Sigmoid colon (tissue), 7 donors: Measurements from ENCODE around the gene XAB2. TPM values are rescaled to one million over a fixed set of nuclear protein-coding genes. Genes with fewer than 3 reads are reported as not detected.

Experiments
- DNase-seq: peaks from one replicate; pipeline ENCODE4 v3.0.0-alpha.2; 2019
- H3K27ac ChIP-seq, 4 donors: fragments of 200-600 bp; sonication (generic); one replicate each; pipeline ENCODE4 v1.5.1; 2016 to 2019; ENCODE audit warnings: mild to moderate bottlenecking in 1 of 4
- H3K27me3 ChIP-seq, 3 donors: fragments of 200-600 bp; sonication (generic); one replicate each; pipeline ENCODE4 v1.5.1; 2019; ENCODE audit warnings: mild to moderate bottlenecking in 1 of 3
- H3K36me3 ChIP-seq, 4 donors: fragments of 200-600 bp; sonication (generic); one replicate each; pipeline ENCODE4 v1.5.1; 2016 to 2019
- H3K4me1 ChIP-seq, 4 donors: fragments of 200-600 bp; sonication (generic); one replicate each; pipeline ENCODE4 v1.5.1; 2017 to 2019
- H3K4me3 ChIP-seq, 4 donors: fragments of 200-600 bp; sonication (generic); one replicate each; pipeline ENCODE4 v1.5.1; 2017 to 2019; ENCODE audit warnings: mild to moderate bottlenecking in 2 of 4, moderate library complexity in 1 of 4
- H3K9me3 ChIP-seq, 4 donors: fragments of 200-600 bp in 3 of 4; sonication (generic) in 3 of 4; one replicate each; pipeline versions ENCODE4 v1.5.1 to v1.6.1; 2013 to 2019
- EP300 ChIP-seq, 4 donors: sonication (generic); formaldehyde crosslinking; IDR thresholded peaks; one replicate each; pipeline ENCODE4 v1.6.1; 2017; ENCODE audit warnings: antibody characterized with exemption in 4 of 4
- POLR2A ChIP-seq, 2 donors: fragments of 450-650 bp; IDR thresholded peaks; one replicate each; pipeline ENCODE4 v1.6.1; 2016; ENCODE audit warnings: antibody characterized with exemption in 2 of 2, mild to moderate bottlenecking in 2 of 2, moderate library complexity in 2 of 2
- POLR2AphosphoS5 ChIP-seq, 4 donors: sonication (generic); formaldehyde crosslinking; IDR thresholded peaks; one replicate each; pipeline ENCODE4 v1.6.1; 2017; ENCODE audit warnings: antibody characterized with exemption in 4 of 4
- WGBS, 2 donors: extraction: QIAGEN DNeasy Blood & Tissue Kit; methylation state at CpG; one replicate each; pipeline ENCODE4 v1.1.7; 2013; 5-methylcytosine and 5-hydroxymethylcytosine counted together
- intact Hi-C: fragments of 100-400 bp; cut with DNase I; formaldehyde crosslinking; loops from one replicate; pipeline ENCODE4 v1.15.1; 2023
- polyA plus RNA-seq, 3 donors: library from polyadenylated mRNA; stranded (reverse); fragments of 200-250 nt; gene quantifications; one replicate each; pipeline ENCODE4 v1.2.3, GENCODE V29; 2013
- total RNA-seq, 4 donors: library from RNA; depleted of rRNA; stranded (reverse); fragments of >200 nt; gene quantifications; one replicate each; pipeline ENCODE4 v1.1.0, GENCODE V29; 2016
- TF ChIP-seq, protein P1 (sequence below), 4 experiments: fragments of 450-650 bp in 3 of 4; fragments of 200-600 bp in 1 of 4; IDR thresholded peaks; one replicate each; pipeline ENCODE4 v1.5.1; 2016 to 2019; ENCODE audit warnings: antibody characterized with exemption in 4 of 4, mild to moderate bottlenecking in 3 of 4, moderate library complexity in 2 of 4
- donor health status: healthy with polysubstance abuse.
- donor health status: Bipolar disorder and iron deficiency.
- donor health status: healthy.

Gene XAB2
- total and polyA plus RNA-seq, 7 donors: 9.7 to 38.3 (median 29.9) TPM

GRCh38 chr19:7654401-7654800 lies 25.1 kb upstream of the XAB2 start:
- no peak overlapping the region for H3K27ac ChIP-seq
- TF ChIP-seq EP300 (IDR thresholded peaks at IDR 0.05) (no peak), POLR2A (IDR thresholded peaks at IDR 0.05) (no peak), POLR2AphosphoS5 (IDR thresholded peaks at IDR 0.05) (no peak)
- TF ChIP-seq, protein P1, sequence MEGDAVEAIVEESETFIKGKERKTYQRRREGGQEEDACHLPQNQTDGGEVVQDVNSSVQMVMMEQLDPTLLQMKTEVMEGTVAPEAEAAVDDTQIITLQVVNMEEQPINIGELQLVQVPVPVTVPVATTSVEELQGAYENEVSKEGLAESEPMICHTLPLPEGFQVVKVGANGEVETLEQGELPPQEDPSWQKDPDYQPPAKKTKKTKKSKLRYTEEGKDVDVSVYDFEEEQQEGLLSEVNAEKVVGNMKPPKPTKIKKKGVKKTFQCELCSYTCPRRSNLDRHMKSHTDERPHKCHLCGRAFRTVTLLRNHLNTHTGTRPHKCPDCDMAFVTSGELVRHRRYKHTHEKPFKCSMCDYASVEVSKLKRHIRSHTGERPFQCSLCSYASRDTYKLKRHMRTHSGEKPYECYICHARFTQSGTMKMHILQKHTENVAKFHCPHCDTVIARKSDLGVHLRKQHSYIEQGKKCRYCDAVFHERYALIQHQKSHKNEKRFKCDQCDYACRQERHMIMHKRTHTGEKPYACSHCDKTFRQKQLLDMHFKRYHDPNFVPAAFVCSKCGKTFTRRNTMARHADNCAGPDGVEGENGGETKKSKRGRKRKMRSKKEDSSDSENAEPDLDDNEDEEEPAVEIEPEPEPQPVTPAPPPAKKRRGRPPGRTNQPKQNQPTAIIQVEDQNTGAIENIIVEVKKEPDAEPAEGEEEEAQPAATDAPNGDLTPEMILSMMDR (IDR thresholded peaks at IDR 0.05): no peak
- peaks cover 0 to 10% (median 0%) of the 10 kb centered on the region in 3 donors for H3K27me3 ChIP-seq
- 75 to 81% methylated on average over 8 of the region's 8 CpGs for WGBS, 2 donors
- intact Hi-C loops: no loop called here
- H3K36me3 ChIP-seq: no peaks in the 10 kb centered on the region
- H3K4me3 ChIP-seq: no peak overlapping the region
- H3K4me1 ChIP-seq: peaks cover 0 to 8% (median 4%) of the 10 kb centered on the region in 4 donors
- no peaks in the 10 kb centered on the region for H3K9me3 ChIP-seq
- DNase-seq: no peak

- intact Hi-C loops: loop anchor here (1.0 to 2.0 kb wide), 2 partner anchors 28 to 149 kb away; partner anchors contain the start of gene TRAPPC5
Observed at GRCh38 chr19:7652061-7652641, 22.8 kb upstream of the XAB2 start.

GRCh38 chr19:7650148-7650547 lies 20.8 kb upstream of the XAB2 start:
- H3K4me3 ChIP-seq: no peak overlapping the region
- peaks cover 0 to 8% (median 4%) of the 10 kb centered on the region in 4 donors for H3K4me1 ChIP-seq
- no peak for TF ChIP-seq POLR2A (IDR thresholded peaks at IDR 0.05)
- TF ChIP-seq, protein P1 (IDR thresholded peaks at IDR 0.05): no peak
- no peak for TF ChIP-seq EP300 (IDR thresholded peaks at IDR 0.05)
- no peak for TF ChIP-seq POLR2AphosphoS5 (IDR thresholded peaks at IDR 0.05)
- no peak overlapping the region for H3K27ac ChIP-seq
- H3K36me3 ChIP-seq: no peaks in the 10 kb centered on the region
- whole genome bisulfite sequencing, 2 donors: 46 to 57% methylated on average over 2 of the region's 2 CpGs
- DNase-seq: no peak
- intact Hi-C loops: no loop called here
- no peaks in the 10 kb centered on the region for H3K9me3 ChIP-seq
- peaks cover 0 to 28% (median 4%) of the 10 kb centered on the region in 3 donors for H3K27me3 ChIP-seq

More at GRCh38 chr19:7652061-7652641, 22.8 kb upstream of the XAB2 start:
- WGBS, 2 donors: 4 to 5% methylated on average over 28 of the region's 28 CpGs
- H3K9me3 ChIP-seq: no peaks in the 10 kb centered on the region
- H3K4me3 ChIP-seq: peak overlapping the region in 2 of 4 donors; percentile 28 to 30
- peak; percentile 90 for DNase-seq
- no peaks in the 10 kb centered on the region for H3K36me3 ChIP-seq
- H3K27ac ChIP-seq: peak overlapping the region in 1 of 4 donors; percentile 35
- peaks cover 0 to 8% (median 4%) of the 10 kb centered on the region in 4 donors for H3K4me1 ChIP-seq
- TF ChIP-seq POLR2A (IDR thresholded peaks at IDR 0.05) (no peak), EP300 (IDR thresholded peaks at IDR 0.05) (no peak), POLR2AphosphoS5 (IDR thresholded peaks at IDR 0.05) (peak in 1 of 4 donors; percentile 46)
- TF ChIP-seq, protein P1 (IDR thresholded peaks at IDR 0.05): peak; percentile 88 to 96 (median 92)
- H3K27me3 ChIP-seq: peaks cover 0 to 12% (median 0%) of the 10 kb centered on the region in 3 donors

- DNase-seq: no peak
- 87 to 90% methylated on average over 15 of the region's 15 CpGs for WGBS, 2 donors
- Histone ChIP-seq H3K4me3 (no peak overlapping the region), H3K4me1 (peaks cover 0 to 8% (median 4%) of the 10 kb centered on the region in 4 donors), H3K36me3 (no peaks in the 10 kb centered on the region), H3K9me3 (no peaks in the 10 kb centered on the region), H3K27me3 (peaks cover 0 to 34% (median 10%) of the 10 kb centered on the region in 3 donors), H3K27ac (no peak overlapping the region)
- no peak for TF ChIP-seq POLR2A (IDR thresholded peaks at IDR 0.05)
- TF ChIP-seq, protein P1 (IDR thresholded peaks at IDR 0.05): no peak
- no peak for TF ChIP-seq POLR2AphosphoS5 (IDR thresholded peaks at IDR 0.05)
- TF ChIP-seq EP300 (IDR thresholded peaks at IDR 0.05): no peak
- intact Hi-C loops: no loop called here
Observed at GRCh38 chr19:7648265-7649014, 19.1 kb upstream of the XAB2 start.
